HS-27A (cell line): Measurements from ENCODE around the gene EDEM3.

ENCODE experiments used
- DNase-seq: peaks from one replicate; pipeline ENCODE4 v3.0.0-alpha.2; 2012; ENCODE audit warnings: low read depth, missing footprints

EDEM3 gene

DNA sequence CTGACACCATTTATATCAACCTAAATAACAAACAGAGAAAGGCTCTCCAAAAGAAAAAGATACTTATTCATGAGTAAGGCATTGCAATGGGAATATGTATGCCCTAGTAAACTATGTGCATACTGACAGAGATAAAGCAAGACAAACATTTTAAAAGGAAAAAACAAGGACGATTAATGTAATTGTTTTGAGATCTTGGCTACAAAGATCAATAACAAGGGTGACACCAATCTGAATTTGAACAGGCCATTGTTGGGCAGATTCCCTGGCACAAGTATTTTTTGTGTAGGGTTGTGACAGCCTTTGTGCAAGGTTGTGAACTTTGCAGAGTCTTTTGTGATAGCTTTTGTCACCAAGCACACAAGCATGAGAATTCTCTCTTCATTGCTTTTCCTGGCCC lies 85.3 kb downstream of the EDEM3 start:
- DNase-seq, result no peak

DNA sequence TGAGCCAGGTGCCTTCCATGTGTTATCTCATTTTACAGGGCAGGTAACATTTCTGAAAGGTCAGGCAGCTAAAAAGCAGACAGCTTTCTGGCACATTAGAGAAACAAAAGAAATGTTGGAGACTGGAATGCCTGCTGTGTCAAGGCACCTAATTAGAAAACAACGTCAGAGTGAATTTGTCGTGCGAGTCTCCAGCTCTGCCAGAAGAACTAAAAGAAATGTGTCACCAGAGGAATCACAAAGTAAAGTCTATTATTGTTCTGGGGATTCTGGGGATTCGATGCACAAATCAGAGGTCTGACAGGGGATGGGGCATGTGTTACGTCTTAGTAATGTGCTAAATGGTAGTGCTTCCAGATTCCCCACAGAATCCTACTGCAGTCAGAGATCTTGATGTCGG lies 89.3 kb downstream of the EDEM3 start:
- DNase-seq, result no peak

DNA sequence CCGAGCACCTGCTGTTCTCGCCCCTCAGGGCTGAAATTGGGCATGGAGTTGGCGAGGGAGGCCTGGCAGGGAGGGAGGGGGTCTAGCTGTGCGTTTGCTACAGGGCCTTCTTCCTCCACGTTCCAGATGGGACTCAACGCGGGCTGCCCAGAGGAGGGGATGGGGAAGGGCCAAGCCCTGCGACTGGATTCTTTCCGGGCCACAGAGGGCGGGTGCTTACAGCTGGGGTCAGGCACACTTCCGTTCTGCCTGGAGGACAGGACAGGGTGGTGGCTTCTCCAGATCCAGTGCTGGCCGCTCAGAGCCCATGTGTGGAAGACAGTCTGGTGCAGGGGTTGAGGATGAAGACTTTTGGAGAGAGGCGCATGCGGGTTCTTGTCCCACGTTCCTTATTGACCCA lies 90.0 kb downstream of the EDEM3 start:
- no peak for DNase-seq

DNA sequence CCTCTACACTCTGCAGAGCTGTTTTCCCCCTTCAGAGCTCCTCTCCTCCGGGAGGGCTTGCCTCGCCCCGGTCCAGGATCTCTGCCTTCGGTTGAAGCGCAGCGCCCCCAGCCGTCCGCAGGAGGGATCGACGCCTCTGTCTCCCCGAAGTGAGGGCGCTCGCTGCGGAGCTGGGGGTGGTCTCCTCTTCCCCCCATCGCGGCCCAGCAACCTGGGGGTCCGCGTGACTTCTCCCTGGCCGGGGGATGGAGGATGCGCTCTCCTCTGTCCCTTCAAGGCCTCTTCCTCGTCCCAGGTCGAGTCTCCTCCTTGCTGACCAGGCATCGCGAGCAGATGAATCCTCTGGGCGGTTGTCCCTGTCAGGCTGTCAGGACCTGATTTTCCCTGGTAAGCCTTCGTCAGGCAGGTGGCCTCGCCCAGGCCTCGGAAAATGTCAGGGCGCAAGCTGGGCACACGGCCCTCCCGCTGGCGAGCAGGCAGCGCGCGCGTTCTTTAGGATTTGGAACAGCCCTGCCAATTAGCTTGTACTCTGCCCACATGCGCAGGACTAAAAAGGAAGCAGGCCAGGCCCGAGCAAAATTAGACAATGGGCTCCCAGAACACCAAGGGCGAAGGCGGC lies 90.5 kb downstream of the EDEM3 start:
- DNase-seq, result no peak

DNA sequence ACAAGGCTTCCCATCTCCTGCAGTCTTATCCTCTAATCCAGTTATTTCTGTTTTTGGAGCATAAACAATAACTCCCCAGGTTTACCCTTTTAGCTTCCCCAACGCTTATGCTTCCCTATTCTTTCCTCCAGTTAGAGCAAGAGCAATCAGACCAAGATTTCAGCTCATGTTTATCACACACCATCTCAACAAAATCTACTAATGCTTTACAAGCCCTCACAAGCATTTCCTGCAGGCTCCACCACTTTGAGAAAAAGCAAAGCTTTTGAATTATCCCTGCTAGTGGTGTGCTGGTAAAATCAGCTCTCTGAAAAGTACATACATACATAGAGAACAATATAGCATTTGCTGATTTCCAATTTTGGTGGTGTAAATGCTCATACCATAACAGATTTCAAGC lies 92.9 kb downstream of the EDEM3 start:
- no peak for DNase-seq

DNA sequence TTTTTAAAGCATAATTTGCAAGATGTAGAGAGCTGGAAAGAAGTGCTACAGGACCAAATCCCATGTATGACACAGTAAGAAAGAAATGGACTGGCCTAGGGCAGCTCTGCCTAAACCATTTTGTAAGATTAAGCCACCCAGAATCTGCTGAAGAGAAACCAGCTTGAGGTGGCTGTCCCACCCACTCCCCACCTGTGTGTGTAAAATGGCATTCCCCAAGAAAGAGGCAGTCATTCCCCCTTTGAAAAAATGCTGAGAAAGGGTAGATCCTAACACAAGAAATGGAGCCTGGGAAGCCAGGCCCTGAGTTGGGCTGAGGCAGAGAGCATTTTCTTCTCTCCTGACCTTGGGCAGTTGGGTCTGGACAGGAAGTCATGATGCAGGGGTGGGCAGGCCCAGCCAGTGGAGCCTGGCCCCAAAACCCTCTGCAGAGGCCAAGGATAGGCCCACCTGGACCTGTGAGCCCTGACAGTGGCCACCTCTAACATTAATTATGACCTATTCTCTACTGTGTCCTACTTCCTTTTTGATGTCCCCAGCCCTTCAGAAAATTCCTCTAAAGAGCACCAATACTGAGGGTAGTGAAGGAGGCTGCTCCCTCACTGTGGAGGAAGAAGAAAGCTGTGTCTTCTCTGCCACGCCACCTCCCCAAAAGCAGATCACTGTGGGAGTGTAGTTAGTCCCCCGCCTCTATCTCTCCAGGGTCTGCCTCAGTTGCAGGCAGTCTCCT lies 94.0 kb downstream of the EDEM3 start:
- no peak for DNase-seq

DNA sequence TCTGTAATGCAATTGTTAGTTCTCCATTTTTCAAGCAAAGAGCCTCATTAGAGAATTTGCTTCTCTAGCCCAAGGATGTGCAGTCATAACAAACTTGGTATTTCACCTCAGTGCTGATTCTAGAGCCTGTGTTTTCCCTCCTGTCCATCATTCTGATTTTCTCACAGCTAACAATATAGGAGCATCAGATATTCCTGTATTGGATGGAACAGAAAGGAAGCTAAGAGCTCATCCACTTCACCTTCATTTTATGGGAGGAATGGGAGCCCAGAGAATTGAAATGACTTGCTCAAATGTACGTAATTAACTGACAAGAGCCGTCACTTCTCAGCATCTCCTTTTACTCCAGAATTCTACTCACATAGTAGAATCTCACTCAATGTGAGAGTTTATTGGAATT lies 96.6 kb downstream of the EDEM3 start:
- DNase-seq, result no peak

DNA sequence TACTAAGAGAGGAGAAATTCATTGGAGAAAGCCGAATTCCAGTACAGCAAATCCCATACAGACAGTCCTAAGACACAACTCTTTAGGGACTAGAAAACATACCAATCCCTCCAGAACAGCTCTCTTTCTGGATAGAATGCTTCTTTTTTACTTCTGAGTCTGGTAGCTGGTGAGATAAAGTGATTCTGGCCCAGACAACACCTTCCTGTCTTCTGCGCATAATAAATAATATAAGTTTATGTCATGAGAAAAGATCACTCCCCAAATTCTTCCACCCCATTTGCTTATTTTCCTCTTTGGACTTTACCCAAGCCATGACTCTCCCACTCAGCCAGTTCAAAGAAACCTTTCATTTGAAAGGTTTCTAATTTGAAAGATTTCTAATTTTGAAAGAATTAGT lies 98.4 kb downstream of the EDEM3 start:
- DNase-seq, result no peak

DNA sequence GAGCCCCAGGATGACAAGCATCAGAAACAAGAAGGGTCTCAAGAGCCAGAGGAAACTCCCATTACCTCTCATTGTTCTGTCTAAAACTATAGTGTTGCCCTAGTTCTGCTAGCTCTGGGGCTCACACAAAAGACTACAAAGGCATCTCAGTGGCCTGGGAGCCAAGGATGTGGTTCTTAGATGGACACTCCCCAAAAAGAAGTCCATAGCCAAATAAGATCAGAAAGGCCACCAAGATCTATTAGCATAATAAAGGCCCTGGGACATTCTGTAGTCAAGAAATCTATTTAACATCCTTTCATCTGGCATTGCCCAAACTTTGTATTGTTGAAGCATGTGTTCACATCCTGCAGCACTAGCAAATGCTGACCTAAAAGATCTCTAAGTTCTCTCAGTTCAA lies 99.5 kb downstream of the EDEM3 start:
- DNase-seq, result no peak

DNA sequence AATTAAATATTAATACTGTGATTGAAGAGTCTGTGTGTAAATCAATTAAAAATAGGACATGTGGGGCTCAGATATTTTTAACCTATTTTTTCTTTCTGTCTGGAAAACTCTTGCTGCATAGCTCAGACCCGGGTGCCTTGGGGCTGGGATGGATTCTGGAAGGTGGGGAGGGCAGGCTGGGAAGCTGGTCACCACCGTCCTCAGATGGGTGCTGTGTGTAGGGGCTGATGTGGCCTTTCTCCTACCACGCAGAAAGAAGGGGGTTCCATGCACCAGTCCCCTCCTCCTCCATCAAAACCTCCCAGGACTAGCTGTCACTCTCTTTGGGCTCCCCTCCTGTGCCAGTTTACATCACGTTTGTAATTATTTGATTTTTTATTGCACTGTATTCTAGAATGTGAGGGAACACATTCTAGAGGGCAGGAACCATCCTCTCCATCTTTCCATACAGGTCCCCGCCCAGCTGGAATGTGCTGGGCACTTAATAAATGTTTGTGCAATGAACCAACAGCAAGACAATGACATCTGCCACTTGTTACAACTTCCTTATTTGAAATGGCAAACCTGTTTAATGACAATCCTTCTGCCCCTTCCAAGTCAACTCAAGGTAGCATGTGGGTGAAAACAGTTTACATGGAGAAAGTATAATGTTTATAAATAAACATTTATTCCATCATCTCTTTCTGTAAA lies 104.3 kb downstream of the EDEM3 start:
- DNase-seq, result no peak

DNA sequence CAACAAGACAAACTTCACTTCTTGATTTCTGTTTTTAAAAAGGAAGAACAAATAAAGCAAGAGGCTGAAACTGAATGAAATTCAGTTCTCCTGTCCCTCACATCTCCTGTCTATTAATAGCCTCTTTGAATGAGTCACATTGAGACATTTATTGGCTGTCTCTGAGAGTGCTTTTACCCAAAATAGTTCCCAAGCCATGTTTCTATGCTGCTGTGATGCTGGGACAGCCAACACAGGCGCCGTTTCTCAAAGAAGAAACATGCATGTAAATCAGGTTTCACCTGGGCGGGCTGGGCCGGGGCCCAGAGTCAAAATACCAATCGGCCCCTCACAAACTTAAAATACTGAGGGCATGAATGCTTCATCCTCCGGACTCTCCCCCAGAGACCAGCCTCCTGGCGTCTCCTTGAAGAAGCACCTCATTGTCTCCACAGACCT lies 105.2 kb downstream of the EDEM3 start:
- no peak for DNase-seq

DNA sequence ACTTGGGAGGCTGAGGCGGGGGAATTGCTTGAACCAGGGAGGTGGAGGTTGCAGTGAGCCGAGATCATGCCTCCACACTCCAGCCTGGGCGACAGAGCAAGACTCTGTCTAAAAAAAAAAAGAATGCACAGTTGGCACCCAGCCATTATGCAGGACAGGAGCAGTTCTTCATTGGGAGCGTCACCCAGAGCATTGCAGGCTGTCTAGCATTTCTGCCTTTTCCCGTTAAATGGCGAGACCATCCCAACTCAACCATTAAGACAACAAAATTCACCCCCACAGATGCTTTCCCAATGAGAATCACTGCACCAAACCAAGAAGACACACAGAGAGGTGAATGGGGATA lies 105.8 kb downstream of the EDEM3 start:
- no peak for DNase-seq

DNA sequence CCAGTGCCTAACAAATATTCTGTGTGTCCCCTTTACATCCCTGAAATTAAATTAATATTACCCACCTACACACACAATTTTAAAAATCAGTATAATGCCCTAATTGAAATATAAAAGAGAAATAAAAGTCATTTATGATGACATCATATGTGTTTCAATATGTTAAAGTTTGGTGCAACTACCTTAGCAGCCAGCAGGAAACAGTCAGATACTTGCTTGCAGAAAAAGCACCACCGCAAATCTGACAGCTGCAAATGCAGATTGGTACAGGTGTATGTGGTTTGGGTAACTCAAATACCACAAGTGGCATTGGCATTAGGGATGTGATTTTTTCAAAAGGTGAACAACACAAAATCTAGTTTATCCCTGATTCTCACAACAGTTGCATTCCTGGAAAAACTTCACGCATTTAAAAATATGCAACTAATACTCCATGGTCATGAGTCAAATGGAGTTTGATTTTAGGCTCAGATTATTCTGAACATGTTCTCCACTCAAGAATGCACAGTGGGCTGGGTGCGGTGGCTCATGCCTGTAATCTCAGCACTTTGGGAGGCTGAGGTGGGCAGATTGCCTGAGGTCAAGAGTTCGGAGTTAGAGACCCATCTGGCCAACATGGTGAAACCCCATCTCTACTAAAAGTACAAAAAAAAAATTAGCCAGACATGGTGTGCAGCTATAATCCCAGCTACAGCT lies 106.3 kb downstream of the EDEM3 start:
- DNase-seq, result no peak

DNA sequence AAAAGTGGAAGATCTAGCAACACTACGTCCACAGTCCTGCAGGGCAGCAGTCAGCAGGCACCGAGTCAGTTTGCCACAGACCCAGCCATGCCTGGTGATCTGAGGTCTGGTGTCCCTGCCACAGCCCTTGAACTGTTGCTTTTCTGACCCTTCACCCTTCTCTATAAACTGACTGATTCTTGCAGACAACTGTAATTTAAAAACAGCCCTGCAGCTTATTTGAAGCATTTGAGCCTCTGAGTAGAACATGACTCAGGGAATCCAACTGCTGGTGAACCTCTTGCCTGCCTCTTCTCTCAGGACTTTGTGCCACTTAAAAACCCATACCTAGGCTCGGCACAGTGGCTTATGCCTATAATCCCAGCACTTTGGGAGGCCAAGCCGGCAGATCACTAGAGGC lies 107.2 kb downstream of the EDEM3 start:
- no peak for DNase-seq

DNA sequence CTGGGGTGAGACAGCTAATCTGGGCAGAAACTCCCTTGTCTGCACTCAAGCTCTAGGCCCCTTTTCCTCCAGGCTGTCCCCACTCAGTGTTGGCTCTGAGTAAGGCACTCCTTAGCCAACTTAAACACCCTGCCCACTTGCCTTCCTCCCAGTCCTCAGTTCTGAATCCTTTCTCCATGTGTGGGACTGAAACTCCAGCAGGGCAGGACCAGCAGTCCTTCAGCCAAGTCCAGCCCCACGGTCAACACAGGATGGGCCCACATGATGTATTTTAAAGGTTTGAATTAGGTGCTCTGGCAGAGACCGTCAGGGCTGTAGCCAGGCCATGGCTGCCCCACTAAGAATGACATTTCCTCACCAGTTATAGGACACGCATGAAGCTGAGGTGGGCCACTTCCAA lies 107.8 kb downstream of the EDEM3 start:
- DNase-seq, result no peak

DNA sequence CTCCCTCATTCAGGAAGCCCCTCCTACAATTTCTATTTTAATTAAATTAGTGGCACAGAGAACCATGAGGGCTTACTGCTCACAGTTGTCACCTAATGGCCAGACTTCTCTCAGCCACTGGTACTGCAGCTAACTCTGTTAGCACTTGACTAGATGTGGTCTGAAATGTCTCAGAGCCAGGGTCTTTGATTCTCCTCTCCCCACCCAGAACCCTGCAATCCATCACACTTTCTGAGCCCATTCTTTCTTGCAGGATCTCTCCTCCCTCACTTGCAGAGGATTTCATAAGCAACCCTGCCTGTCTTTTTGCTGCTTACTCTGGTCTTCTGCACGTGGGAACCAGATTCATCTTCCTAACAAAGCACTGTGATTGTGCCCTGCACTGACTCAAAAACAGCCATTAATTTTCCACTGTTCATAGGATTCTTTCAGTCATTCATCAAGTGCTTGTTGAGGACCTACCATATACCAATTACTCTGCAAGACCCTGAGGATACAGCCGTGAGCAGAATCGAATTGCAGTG lies 108.4 kb downstream of the EDEM3 start:
- DNase-seq, result no peak

DNA sequence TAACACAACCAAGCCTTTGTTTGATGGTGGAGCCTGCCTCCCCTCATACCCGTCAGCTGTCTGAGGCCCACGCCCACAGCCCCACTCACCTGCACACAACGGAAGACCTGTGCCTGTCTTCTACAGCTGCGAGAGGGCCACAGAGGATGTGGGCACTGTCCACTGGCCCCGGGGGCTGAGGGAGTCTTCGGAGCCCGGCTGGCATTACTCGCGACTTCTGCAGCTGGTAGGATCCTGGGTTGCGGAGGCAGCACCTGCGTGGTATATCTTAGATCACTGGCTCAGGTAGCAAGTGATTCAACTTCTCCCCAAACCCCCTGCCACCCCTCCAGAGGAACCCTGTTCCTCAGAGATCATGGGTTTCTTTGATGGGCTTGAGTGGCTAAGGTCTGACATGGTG lies 109.9 kb downstream of the EDEM3 start:
- no peak for DNase-seq

DNA sequence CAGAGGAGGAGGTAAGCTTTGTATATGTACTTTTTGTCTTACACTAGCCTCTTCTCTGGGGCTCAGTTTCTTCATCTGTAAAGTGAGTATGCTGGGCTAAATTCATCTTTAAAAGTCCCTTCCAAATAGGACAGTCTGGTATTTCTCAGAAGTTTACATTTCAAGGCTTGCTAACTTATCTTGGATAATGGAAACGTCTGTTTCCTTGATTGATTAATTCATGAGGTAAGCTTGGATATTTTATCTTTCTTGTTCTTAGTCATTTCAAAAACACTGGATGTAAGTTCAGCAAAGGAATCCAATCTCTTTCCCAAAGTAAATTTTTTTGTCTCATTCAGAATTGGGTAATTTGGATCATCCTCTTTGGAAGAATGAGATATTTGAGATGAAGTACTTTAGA lies 111.0 kb downstream of the EDEM3 start:
- no peak for DNase-seq

DNA sequence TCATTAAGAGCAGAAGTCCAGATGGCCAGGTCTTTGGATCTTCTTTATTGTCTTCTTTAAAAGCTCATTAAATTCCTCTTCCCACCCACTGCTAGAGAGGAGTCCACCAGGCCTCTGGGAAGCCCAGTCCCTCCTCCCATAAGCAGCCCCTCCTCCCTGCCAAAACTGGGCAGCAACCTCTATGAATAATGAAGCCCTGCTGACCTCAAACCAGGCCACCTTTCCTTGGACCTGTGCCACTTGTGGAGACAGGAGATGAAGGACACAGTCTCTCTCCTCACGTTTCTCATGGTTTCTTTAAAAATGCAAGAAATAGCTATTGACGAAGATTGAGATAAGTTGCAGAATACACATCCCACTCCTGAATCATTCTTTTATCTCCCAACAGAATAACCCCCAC lies 112.8 kb downstream of the EDEM3 start:
- no peak for DNase-seq

DNA sequence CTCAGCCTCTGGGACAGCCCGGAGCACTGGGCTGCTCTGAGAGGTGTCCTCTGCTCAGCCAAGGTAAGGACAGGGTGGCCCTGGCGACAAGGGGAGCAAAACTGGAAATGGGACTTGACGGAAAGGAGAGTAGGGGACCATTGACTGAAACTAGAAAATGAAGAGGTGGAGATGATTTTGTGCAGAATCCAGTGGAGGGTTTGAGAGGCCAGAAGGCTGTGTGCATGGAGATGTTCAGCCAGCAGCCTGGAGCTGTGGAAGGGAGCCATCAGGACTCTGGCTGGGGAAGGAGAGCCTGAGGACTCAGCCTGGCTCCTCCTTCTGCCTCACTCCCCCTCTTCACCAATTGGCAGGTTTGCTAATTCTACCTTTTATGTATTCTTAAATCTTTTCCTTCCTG lies 114.2 kb downstream of the EDEM3 start:
- DNase-seq, result no peak
